A673 (cell line): ENCODE measurements around the gene KCNJ15. TPM values are rescaled to one million over a fixed set of nuclear protein-coding genes. Genes with fewer than 3 reads are reported as not detected.

Source experiments
- BruUV-seq: library from RNA; stranded (reverse); fragments of 400-500 nt; replicated peaks from 2 replicates; lab custom pipeline; 2021; lab: Mats Ljungman, UMichigan
- CTCF ChIA-PET: fragments of 300-600 bp; sonication (Branson Sonifier 250); formaldehyde crosslinking; loops from one replicate; lab custom pipeline; 2022; ENCODE audit warnings: antibody characterized with exemption; lab: Charles Lee
- POLR2A ChIA-PET: fragments of 300-600 bp; sonication (Branson Sonifier 250); formaldehyde crosslinking; loops from one replicate; lab custom pipeline; 2022; ENCODE audit warnings: antibody characterized with exemption; ENCODE audit not compliant: low non-redundant PET; lab: Charles Lee
- DNase-seq: peaks from one replicate; pipeline ENCODE4 v3.0.0-alpha.2; 2015; ENCODE audit warnings: low spot score
- H3K27ac ChIP-seq: fragments of 200-600 bp; sonication (generic); 2 replicates; pipeline ENCODE4 v1.5.1; 2016; ENCODE audit warnings: mixed run types, low read depth, mild to moderate bottlenecking, mixed read lengths, antibody characterized with exemption, low read length; ENCODE audit not compliant: poor library complexity, severe bottlenecking
- H3K27me3 ChIP-seq: fragments of 200-600 bp; sonication (generic); replicated peaks from 2 replicates; pipeline ENCODE4 v1.6.1; 2017; ENCODE audit warnings: mixed run types, low read depth, mild to moderate bottlenecking, mixed read lengths, antibody characterized with exemption, low read length; ENCODE audit not compliant: insufficient read depth, poor library complexity
- H3K36me3 ChIP-seq: fragments of 200-600 bp; sonication (generic); 2 replicates; pipeline ENCODE4 v1.6.1; 2016; ENCODE audit warnings: mixed run types, mild to moderate bottlenecking, mixed read lengths, antibody characterized with exemption, low read length; ENCODE audit not compliant: insufficient read depth, poor library complexity, severe bottlenecking
- H3K4me1 ChIP-seq: fragments of 200-600 bp; sonication (generic); 2 replicates; pipeline ENCODE4 v1.6.1; 2017; ENCODE audit warnings: mixed run types, mild to moderate bottlenecking, mixed read lengths, antibody characterized with exemption, low read length; ENCODE audit not compliant: insufficient read depth, poor library complexity, severe bottlenecking
- H3K4me3 ChIP-seq: fragments of 200-600 bp; sonication (generic); 2 replicates; pipeline ENCODE4 v1.5.1; 2016; ENCODE audit warnings: low read depth, mixed run types, mild to moderate bottlenecking, mixed read lengths, low read length; ENCODE audit not compliant: poor library complexity, severe bottlenecking
- H3K9me3 ChIP-seq: fragments of 200-600 bp; sonication (generic); 2 replicates; pipeline ENCODE4 v1.6.1; 2016; ENCODE audit warnings: mixed run types, low read depth, mild to moderate bottlenecking, mixed read lengths, antibody characterized with exemption, low read length; ENCODE audit not compliant: poor library complexity, severe bottlenecking
- CTCF ChIP-seq: fragments of 300-800, 200-600 bp; sonication (generic); conservative IDR thresholded peaks from 2 replicates; pipeline ENCODE4 v1.5.1; 2017; ENCODE audit warnings: low read depth, mild to moderate bottlenecking, antibody characterized with exemption, low read length, moderate library complexity, mixed read lengths
- EZH2 ChIP-seq: fragments of 200-600 bp; sonication (generic); IDR thresholded peaks from 2 replicates; pipeline ENCODE4 v1.6.1; 2017; ENCODE audit warnings: borderline replicate concordance, low read depth, mild to moderate bottlenecking, mixed read lengths, antibody characterized with exemption, low read length; ENCODE audit not compliant: poor library complexity, severe bottlenecking
- intact Hi-C: fragments of 100-400 bp; cut with micrococcal nuclease; formaldehyde crosslinking; loops from one replicate; pipeline ENCODE4 v1.10.0; 2022; ENCODE audit not compliant: unreplicated experiment
- total RNA-seq: library from RNA; stranded (reverse); gene quantifications from 2 replicates; pipeline ENCODE4 v1.2.3, GENCODE V29; 2021

Gene KCNJ15
- total RNA-seq, 1 experiment from 2014 or later, result not detected

GRCh38 chr21:38315122-38315521 lies 58.3 kb downstream of the KCNJ15 start:
- intact Hi-C loops, result no loop called here
- no TSS peak for BruUV-seq
- Histone ChIP-seq H3K36me3 (no peaks in the 10 kb centered on the region), H3K4me1 (no peaks in the 10 kb centered on the region), H3K27me3 (peaks cover 39% of the 10 kb centered on the region), H3K27ac (no peak overlapping the region), H3K4me3 (no peak overlapping the region), H3K9me3 (no peaks in the 10 kb centered on the region)
- DNase-seq, result no peak
- no peak for TF ChIP-seq CTCF
- TF ChIP-seq EZH2, result no peak
- ChIA-PET POLR2A (no interaction called here), CTCF (no interaction called here)

- Histone ChIP-seq H3K4me1 (no peaks in the 10 kb centered on the region), H3K36me3 (no peaks in the 10 kb centered on the region), H3K27me3 (peaks cover 26% of the 10 kb centered on the region), H3K27ac (no peak overlapping the region), H3K4me3 (no peak overlapping the region), H3K9me3 (no peaks in the 10 kb centered on the region)
- BruUV-seq, result no TSS peak
- intact Hi-C loops, result no loop called here
- ChIA-PET POLR2A (no interaction called here), CTCF (no interaction called here)
- TF ChIP-seq EZH2, result no peak
- DNase-seq, result no peak
Observed at GRCh38 chr21:38319781-38320180, 63.0 kb downstream of the KCNJ15 start.

- peaks cover 14% of the 10 kb centered on the region for H3K27me3 ChIP-seq
- no peak for TF ChIP-seq CTCF
- TF ChIP-seq EZH2, result no peak
- ChIA-PET POLR2A (no interaction called here), CTCF (no interaction called here)
- intact Hi-C loops, result no loop called here
- no TSS peak for BruUV-seq
- no peak overlapping the region for H3K27ac ChIP-seq
- H3K9me3 ChIP-seq, result no peaks in the 10 kb centered on the region
- no peak overlapping the region for H3K4me3 ChIP-seq
- no peaks in the 10 kb centered on the region for H3K4me1 ChIP-seq
- DNase-seq, result no peak
- H3K36me3 ChIP-seq, result no peaks in the 10 kb centered on the region
Observed at GRCh38 chr21:38321568-38321967, 64.8 kb downstream of the KCNJ15 start.

GRCh38 chr21:38322311-38322950 lies 65.6 kb downstream of the KCNJ15 start:
- Histone ChIP-seq H3K27me3 (peaks cover 14% of the 10 kb centered on the region), H3K4me1 (no peaks in the 10 kb centered on the region), H3K27ac (no peak overlapping the region), H3K36me3 (no peaks in the 10 kb centered on the region), H3K9me3 (no peaks in the 10 kb centered on the region), H3K4me3 (no peak overlapping the region)
- TF ChIP-seq EZH2 (no peak), CTCF (no peak)
- no TSS peak for BruUV-seq
- intact Hi-C loops, result no loop called here
- DNase-seq, result no peak
- POLR2A ChIA-PET, result no interaction called here
- CTCF ChIA-PET, result no interaction called here
